Fibroblast of the conjunctiva (primary cell): ENCODE measurements around the gene CD93.

Experiments
- DNase-seq: peaks from one replicate; pipeline ENCODE4 v3.0.0-alpha.2; 2010; ENCODE audit warnings: low read depth

CD93 gene

GRCh38 chr20:23086056-23086566 lies at the start of gene CD93:
TSS of gene CD93 (minus strand) at chr20:23086324. CDS start at chr20:23086192, 132 bp downstream.
- DNase-seq = no peak

GRCh38 chr20:23133560-23133998 lies 47.5 kb upstream of the CD93 start:
- DNase-seq = no peak

- no peak for DNase-seq
These were observed 46.9 kb upstream of the CD93 start for GRCh38 chr20:23132930-23133559.

GRCh38 chr20:23132293-23132929 lies 46.3 kb upstream of the CD93 start:
- no peak for DNase-seq

- no peak for DNase-seq
These were observed 45.6 kb upstream of the CD93 start for GRCh38 chr20:23131766-23132165.

GRCh38 chr20:23130622-23131140 lies 44.6 kb upstream of the CD93 start:
- DNase-seq = no peak

- DNase-seq = no peak
These were observed 43.9 kb upstream of the CD93 start for GRCh38 chr20:23129891-23130621.

GRCh38 chr20:23129266-23129665 lies 43.1 kb upstream of the CD93 start:
- DNase-seq = no peak

GRCh38 chr20:23128461-23129125 lies 42.5 kb upstream of the CD93 start:
- no peak for DNase-seq

GRCh38 chr20:23127506-23128279 lies 41.6 kb upstream of the CD93 start:
- no peak for DNase-seq

GRCh38 chr20:23126281-23127061 lies 40.3 kb upstream of the CD93 start:
- DNase-seq = no peak

GRCh38 chr20:23125625-23126191 lies 39.6 kb upstream of the CD93 start:
- no peak for DNase-seq

GRCh38 chr20:23125159-23125558 lies 39.0 kb upstream of the CD93 start:
- no peak for DNase-seq

GRCh38 chr20:23123886-23124285 lies 37.8 kb upstream of the CD93 start:
- no peak for DNase-seq

- no peak for DNase-seq
These were observed 36.9 kb upstream of the CD93 start for GRCh38 chr20:23122796-23123655.

GRCh38 chr20:23122321-23122720 lies 36.2 kb upstream of the CD93 start:
- DNase-seq = no peak

GRCh38 chr20:23121751-23122320 lies 35.7 kb upstream of the CD93 start:
- DNase-seq = no peak

- no peak for DNase-seq
These were observed 35.0 kb upstream of the CD93 start for GRCh38 chr20:23120936-23121750.
